GM18511 (cell line): ENCODE measurements around the gene PKDREJ.

ENCODE experiments used
- ATAC-seq: cut with Tn5 transposase; IDR thresholded peaks from one replicate; pipeline ENCODE4 v1.9.1; 2021; ENCODE audit warnings: mild to moderate bottlenecking, moderate library complexity; ENCODE audit not compliant: unreplicated experiment

PKDREJ gene

GRCh38 chr22:46239261-46240048, 23.7 kb downstream of the PKDREJ start:
- no peak for ATAC-seq

GRCh38 chr22:46238541-46238940, 24.6 kb downstream of the PKDREJ start:
- no peak for ATAC-seq

DNA sequence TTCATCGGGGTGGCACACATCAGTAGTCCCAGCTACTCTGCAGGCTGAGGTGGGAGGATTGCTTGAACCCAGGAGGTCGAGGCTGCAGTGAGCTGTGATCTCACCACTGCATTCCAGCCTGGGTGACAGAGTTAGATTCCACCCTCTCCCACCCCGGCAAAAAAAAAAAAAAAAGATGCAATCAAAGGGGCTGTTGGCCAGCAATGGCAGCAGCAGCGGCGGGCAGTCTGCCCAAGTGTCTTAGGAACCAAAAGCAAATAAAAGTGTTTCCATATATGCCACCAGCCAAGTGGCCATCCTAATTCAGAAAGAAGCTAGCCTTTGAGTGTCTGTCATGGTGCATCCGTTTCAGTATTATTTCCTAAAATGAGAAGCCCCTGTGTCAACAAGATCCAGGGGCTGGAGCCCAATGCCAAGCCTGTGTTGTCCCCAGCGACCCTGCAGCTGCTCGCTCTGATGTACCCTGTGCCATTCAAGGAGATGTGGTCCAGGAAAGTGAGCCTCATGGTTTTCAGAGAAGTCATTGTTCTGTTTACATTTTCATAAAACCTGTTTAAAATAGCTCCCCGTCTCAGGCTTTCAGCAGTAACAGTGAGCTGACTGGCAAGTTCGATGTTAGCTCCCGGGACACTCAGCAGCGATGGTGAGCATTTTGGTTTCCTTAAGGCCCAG, 25.6 kb downstream of the PKDREJ start:
- ATAC-seq: no peak

- ATAC-seq: no peak
Observed at GRCh38 chr22:46234969-46235368, 28.2 kb downstream of the PKDREJ start.

- ATAC-seq: no peak
Observed at GRCh38 chr22:46233231-46233630, 29.9 kb downstream of the PKDREJ start.

- ATAC-seq: no peak
Observed at GRCh38 chr22:46230262-46230901, 32.8 kb downstream of the PKDREJ start.

GRCh38 chr22:46229701-46230100, 33.4 kb downstream of the PKDREJ start:
- ATAC-seq: no peak

GRCh38 chr22:46226577-46226976, 36.6 kb downstream of the PKDREJ start:
- ATAC-seq: no peak

- ATAC-seq: no peak
Observed at GRCh38 chr22:46225631-46226030, 37.5 kb downstream of the PKDREJ start.

- no peak for ATAC-seq
Observed at GRCh38 chr22:46224898-46225290, 38.2 kb downstream of the PKDREJ start.

DNA sequence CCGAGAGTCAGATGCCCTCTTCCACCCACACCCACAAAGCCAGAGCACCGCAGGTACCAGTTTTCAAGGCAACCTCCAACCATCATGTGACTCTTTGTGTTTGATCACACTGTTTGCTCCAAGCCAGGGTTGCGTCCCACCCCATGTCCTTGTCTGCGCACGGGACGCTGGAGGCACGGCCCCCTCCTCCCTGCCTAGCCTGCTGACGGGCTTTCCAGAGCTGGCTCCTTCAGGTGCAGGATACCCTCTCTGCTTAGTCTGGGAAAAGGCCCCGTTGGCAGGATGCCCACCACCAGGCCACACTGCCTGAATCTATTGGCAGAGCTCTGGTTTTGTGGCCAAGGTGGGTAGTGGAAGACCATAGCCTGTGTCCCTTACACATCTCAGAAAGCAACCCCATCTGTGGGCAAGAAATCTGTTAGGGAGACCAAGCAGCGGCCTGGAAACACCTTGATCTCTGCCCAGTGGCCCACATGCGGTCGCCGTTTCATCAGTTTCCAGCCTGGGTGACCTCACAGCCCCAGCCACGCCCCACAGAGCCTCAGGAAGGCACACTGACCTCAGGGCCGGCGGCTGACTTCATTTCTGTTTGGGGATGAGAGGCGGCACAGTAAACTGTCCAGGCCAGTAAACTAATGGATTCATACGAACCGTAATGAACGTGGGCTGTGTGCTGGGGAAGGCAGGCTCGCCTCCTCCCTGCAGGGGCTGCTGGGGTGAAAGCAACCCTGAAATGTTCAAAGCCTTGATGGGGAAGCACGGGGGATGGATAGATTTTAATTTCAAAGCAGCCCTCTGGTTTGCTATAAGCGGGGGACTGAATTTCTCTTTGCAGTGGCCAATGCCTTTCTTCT, 38.9 kb downstream of the PKDREJ start:
- no peak for ATAC-seq

DNA sequence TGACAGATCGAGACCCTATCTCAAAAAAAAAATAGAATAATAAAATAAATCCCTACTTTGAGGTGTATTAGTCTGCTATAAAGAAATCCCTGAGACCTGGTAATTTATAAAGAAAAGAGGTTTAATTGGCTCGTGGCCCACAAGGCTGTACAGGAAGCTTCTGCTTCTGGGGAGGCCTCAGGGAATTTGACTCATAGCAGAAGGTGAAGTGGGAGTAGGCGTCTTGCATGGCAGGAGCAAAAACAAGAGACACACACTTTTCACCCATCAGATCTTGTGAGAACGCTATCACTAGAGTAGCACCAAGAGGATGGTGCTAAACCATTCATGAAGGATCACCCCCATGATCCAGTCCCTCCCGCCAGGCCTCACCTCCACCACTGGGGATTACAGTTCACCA, 42.2 kb downstream of the PKDREJ start:
- no peak for ATAC-seq

GRCh38 chr22:46219636-46220035, 43.5 kb downstream of the PKDREJ start:
- no peak for ATAC-seq

DNA sequence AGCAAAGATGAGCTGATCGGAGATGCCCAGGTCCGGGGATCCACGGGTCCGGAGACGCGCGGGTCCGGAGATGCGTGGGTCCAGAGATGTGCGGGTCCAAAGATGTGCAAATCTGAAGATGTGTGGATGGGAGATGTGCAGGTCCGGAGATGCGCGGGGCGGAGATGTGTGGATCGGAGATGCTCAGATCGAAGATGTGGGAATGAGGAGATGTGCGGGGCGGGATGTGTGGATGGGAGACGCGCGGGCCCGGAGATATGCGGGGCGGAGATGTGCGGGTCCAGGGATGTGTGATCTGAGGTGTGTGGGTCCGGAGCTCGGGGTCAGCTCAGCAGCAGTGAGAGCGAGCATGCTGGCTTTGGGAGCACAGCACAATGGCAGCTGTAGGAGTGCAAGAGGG, 48.5 kb downstream of the PKDREJ start:
- ATAC-seq: no peak

DNA sequence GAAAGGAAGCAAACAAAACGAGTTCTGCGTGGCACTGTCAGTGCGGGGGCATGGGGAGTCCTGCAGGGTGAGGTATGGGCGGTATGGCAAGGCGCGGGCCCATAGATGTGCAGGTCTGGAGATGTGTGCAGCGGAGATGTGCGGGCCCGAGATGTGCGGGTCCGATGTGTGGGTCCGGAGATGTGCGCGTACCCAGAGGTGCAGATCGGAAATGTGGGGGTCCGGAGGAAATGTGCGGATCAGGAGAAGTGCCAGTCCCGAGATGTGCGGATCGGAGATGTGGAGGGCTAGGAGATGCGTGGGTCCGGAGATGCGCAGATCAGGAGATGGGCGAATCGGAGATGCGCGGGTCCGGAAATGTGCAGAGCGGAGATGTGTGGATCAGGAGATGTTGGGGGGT, 49.0 kb downstream of the PKDREJ start:
- no peak for ATAC-seq

- ATAC-seq: no peak
Observed at GRCh38 chr22:46213052-46213451, 50.1 kb downstream of the PKDREJ start.

DNA sequence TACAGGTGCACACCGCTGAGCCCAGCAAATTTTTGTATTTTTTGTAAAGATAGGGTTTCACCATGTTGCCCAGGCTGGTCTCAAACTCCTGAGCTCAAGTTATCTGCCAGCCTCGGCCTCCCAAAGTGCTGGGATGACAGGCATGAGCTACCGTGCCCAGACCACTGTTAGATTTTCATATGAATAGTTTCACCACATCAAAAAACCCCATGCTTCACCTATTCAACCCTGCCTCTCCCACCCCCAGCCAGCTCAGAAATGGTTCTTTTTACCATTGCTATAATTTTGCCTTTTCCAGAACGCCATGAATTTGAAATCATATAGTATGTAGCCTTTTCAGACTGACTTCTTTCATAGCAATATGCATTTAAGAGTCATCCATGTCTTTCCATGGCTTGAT, 50.9 kb downstream of the PKDREJ start:
- no peak for ATAC-seq

DNA sequence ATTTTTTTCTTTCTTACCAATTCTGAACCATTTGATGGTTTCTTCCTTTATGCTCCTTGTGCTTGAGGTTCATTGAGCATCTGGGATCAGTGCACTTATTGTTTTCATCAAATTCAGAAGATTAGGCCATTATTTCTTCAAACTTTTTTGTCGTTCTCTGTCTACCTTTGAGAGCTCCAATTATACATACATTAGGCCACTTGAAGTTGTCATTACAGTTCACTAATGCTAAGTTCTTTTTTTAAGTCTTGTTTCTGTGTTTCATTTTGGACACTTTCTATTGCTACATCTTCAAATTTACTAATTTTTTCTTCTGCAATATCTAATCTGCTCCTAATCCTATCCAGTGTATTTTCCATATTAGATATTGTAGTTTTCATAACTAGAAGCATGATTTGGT, 53.9 kb downstream of the PKDREJ start:
- no peak for ATAC-seq
